ENCODE data around the gene CYS1.

Gene CYS1

GRCh38 chr2:10054976-10055375 lies 25.2 kb downstream of the CYS1 start:
- no peak for DNase-seq
- Histone ChIP-seq H3K27me3 (no peaks in the 10 kb centered on the region), H3K9me3 (no peaks in the 10 kb centered on the region), H3K4me1 (peaks cover 3% of the 10 kb centered on the region; the same call in 1 of the 2 replicates), H3K36me3 (0 out of 2 replicates have a peak, but pooled peaks cover 5% of the 10 kb centered on the region), H3K4me3 (ENCODE audit: low read depth, low read length) (no peak overlapping the region)
- no peak for TF ChIP-seq CTCF (IDR thresholded peaks at IDR 0.05; ENCODE audit: low read depth, low read length)

GRCh38 chr2:10054424-10054823 lies 25.8 kb downstream of the CYS1 start:
- no peaks in the 10 kb centered on the region for H3K27me3 ChIP-seq
- no peaks in the 10 kb centered on the region for H3K9me3 ChIP-seq
- peak; percentile 16; the same call in 1 of the 2 replicates for TF ChIP-seq CTCF (IDR thresholded peaks at IDR 0.05; ENCODE audit: low read depth, low read length)
- peaks cover 4% of the 10 kb centered on the region; the same call in 1 of the 2 replicates for H3K4me1 ChIP-seq
- no peak for DNase-seq
- H3K4me3 ChIP-seq (ENCODE audit: low read depth, low read length) = no peak overlapping the region
- 0 out of 2 replicates have a peak, but pooled peaks cover 5% of the 10 kb centered on the region for H3K36me3 ChIP-seq

GRCh38 chr2:10053351-10053750 lies 26.9 kb downstream of the CYS1 start:
- no peak for TF ChIP-seq CTCF (IDR thresholded peaks at IDR 0.05; ENCODE audit: low read depth, low read length)
- H3K36me3 ChIP-seq = 0 out of 2 replicates have a peak, but pooled peaks cover 5% of the 10 kb centered on the region
- no peak for DNase-seq
- H3K4me1 ChIP-seq = peaks cover 9% of the 10 kb centered on the region
- H3K9me3 ChIP-seq = no peaks in the 10 kb centered on the region
- no peak overlapping the region for H3K4me3 ChIP-seq (ENCODE audit: low read depth, low read length)
- no peaks in the 10 kb centered on the region for H3K27me3 ChIP-seq

- Histone ChIP-seq H3K4me1 (peaks cover 9% of the 10 kb centered on the region), H3K9me3 (no peaks in the 10 kb centered on the region), H3K36me3 (0 out of 2 replicates have a peak, but pooled peaks cover 5% of the 10 kb centered on the region), H3K27me3 (no peaks in the 10 kb centered on the region), H3K4me3 (ENCODE audit: low read depth, low read length) (no peak overlapping the region)
- TF ChIP-seq CTCF (IDR thresholded peaks at IDR 0.05; ENCODE audit: low read depth, low read length) = no peak
- no peak for DNase-seq
Measured at GRCh38 chr2:10052216-10052615, 28.0 kb downstream of the CYS1 start.

- DNase-seq = peak; percentile 44
- Histone ChIP-seq H3K36me3 (0 out of 2 replicates have a peak, but pooled peaks cover 5% of the 10 kb centered on the region), H3K9me3 (no peaks in the 10 kb centered on the region)
Measured at GRCh38 chr2:10048501-10049171, 31.6 kb downstream of the CYS1 start.

More at GRCh38 chr2:10048501-10049171, 31.6 kb downstream of the CYS1 start:
- TF ChIP-seq CTCF (IDR thresholded peaks at IDR 0.05; ENCODE audit: low read depth, low read length) = peak; percentile 72
- Histone ChIP-seq H3K4me3 (ENCODE audit: low read depth, low read length) (no peak overlapping the region), H3K4me1 (peaks cover 9% of the 10 kb centered on the region), H3K27me3 (no peaks in the 10 kb centered on the region)

Data from BE2C (cell line).